Pancreas (tissue), 10 donors: ENCODE measurements around the gene ARHGAP6. TPM values are rescaled to one million over a fixed set of nuclear protein-coding genes. Genes with fewer than 3 reads are reported as not detected.

ENCODE experiments used
- ATAC-seq, 4 donors: fragments of 200-7000 bp; cut with Tn5 transposase; one replicate each; pipeline versions ENCODE4 v1.8.0 to v1.9.1; 2020; ENCODE audit warnings: mild to moderate bottlenecking in 4 of 4, moderate library complexity in 4 of 4
- DNase-seq, 6 donors: peaks; one replicate each; pipeline ENCODE4 v3.0.0-alpha.2; 2020
- FAIRE-seq: peaks from 2 replicates; lab custom pipeline; 2012; peaks lifted over from hg19 to GRCh38; lab: Jason Lieb, UNC
- H3K27ac ChIP-seq, 4 donors: fragments of 200-600 bp; sonication (generic); 1 replicate in 3 of 4; 2 replicates in 1 of 4; pipeline versions ENCODE4 v1.5.0 to v1.8.0; 2020
- H3K27me3 ChIP-seq, 4 donors: fragments of 200-600 bp; one replicate each; pipeline ENCODE4 v1.8.0; 2021
- H3K36me3 ChIP-seq, 3 donors: fragments of 200-600 bp; sonication (generic) in 1 of 3; one replicate each; pipeline versions ENCODE4 v1.5.0 to v1.8.0; 2020 to 2021
- H3K4me1 ChIP-seq, 3 donors: fragments of 200-600 bp; one replicate each; pipeline ENCODE4 v1.8.0; 2021
- H3K4me3 ChIP-seq, 4 donors: fragments of 200-600 bp; sonication (generic) in 2 of 4; one replicate each; pipeline versions ENCODE4 v1.5.0 to v1.8.0; 2020 to 2021
- H3K9me3 ChIP-seq, 4 donors: fragments of 200-600 bp; one replicate each; pipeline ENCODE4 v1.8.0; 2021
- WGBS, 2 donors: extraction: QIAGEN DNeasy Blood & Tissue Kit; methylation state at CpG; one replicate each; pipeline ENCODE4 v1.1.7; 2013; 5-methylcytosine and 5-hydroxymethylcytosine counted together
- intact Hi-C, 3 donors: fragments of 100-400 bp; cut with DNase I; formaldehyde crosslinking; loops; one replicate each; pipeline versions ENCODE4 v1.11.1 to v1.14.2; 2022
- polyA plus RNA-seq, 2 donors: library from polyadenylated mRNA; stranded (reverse); fragments of 200-250 nt; gene quantifications; one replicate each; pipeline ENCODE4 v1.2.3, GENCODE V29; 2013
- total RNA-seq, 6 donors: library from RNA; stranded (reverse); fragmentation: NEBNext Ultra II Directional in 4 of 6; extraction: Animal tissue kit (Norgen Biotek cat#: 25700) in 4 of 6; gene quantifications; one replicate each; pipeline versions ENCODE4 v1.2.1 to v1.2.4, GENCODE V29; 2021 to 2023
- TF ChIP-seq, protein P1 (sequence below), 4 donors: fragments of 200-600 bp; sonication (generic) in 3 of 4; IDR thresholded peaks; one replicate each; pipeline versions ENCODE4 v1.5.0 to v1.8.0; 2021; ENCODE audit warnings: antibody characterized with exemption in 4 of 4
- donor health status: healthy with polysubstance abuse.
- donor health status: DM: no; HTN: no; CAD: no; lungs with moderate emphysema.
- donor health status: DM: no; HTN: no; CAD: no.
- donor health status: control.
- donor health status: control.
- donor health status: Bipolar disorder and iron deficiency.
- donor health status: DM: yes; HTN: yes; CAD: no.
- donor health status: DM: no; HTN: no; CAD: no.
- donor health status: DM: no; HTN: no; CAD: no.
- donor health status: DM: yes; HTN: yes; CAD: no.

Gene ARHGAP6
- total and polyA plus RNA-seq, 8 donors: 0.79 to 3.3 (median 1.1) TPM

DNA sequence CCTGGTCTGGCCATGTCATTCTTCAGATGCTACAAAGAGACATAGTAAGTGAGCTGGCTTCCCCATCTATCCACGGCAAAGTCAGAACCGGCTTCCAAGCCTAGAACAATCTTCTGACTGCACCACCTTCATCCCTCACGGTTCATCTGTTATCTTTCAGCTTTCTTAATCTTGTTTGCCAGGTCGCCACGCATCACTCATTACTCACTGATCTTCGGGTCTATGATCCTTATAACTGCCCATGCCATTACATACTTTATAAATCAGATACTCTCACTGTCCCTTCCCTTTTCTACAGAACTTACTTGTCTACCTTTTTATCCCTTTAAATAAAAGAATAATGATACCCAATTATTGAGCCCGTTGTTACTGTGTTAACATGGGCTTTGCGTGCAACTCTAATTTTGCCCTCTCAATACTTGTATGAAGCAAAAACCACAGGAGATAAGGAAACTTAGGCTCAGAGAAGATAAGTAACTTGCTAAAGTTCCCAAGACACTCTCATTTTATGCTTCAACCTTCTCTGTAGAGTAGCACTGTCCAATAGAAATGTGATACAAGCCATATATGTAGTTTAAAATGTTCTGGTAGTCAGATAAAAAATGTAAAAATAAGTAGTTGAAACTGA is 200.8 kb downstream of the ARHGAP6 start:
- no peak overlapping the region for H3K4me3 ChIP-seq
- H3K27me3 ChIP-seq: peaks cover 0 to 7% (median 2%) of the 10 kb centered on the region in 4 donors
- TF ChIP-seq, protein P1, sequence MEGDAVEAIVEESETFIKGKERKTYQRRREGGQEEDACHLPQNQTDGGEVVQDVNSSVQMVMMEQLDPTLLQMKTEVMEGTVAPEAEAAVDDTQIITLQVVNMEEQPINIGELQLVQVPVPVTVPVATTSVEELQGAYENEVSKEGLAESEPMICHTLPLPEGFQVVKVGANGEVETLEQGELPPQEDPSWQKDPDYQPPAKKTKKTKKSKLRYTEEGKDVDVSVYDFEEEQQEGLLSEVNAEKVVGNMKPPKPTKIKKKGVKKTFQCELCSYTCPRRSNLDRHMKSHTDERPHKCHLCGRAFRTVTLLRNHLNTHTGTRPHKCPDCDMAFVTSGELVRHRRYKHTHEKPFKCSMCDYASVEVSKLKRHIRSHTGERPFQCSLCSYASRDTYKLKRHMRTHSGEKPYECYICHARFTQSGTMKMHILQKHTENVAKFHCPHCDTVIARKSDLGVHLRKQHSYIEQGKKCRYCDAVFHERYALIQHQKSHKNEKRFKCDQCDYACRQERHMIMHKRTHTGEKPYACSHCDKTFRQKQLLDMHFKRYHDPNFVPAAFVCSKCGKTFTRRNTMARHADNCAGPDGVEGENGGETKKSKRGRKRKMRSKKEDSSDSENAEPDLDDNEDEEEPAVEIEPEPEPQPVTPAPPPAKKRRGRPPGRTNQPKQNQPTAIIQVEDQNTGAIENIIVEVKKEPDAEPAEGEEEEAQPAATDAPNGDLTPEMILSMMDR (IDR thresholded peaks at IDR 0.05): no peak
- 70 to 73% methylated on average over 8 of the region's 8 CpGs for WGBS, 2 donors
- DNase-seq (no peak), FAIRE-seq (no peak), ATAC-seq (no peak)
- no peaks in the 10 kb centered on the region for H3K9me3 ChIP-seq
- intact Hi-C loops: no loop called here
- no peak overlapping the region for H3K27ac ChIP-seq
- no peaks in the 10 kb centered on the region for H3K36me3 ChIP-seq
- H3K4me1 ChIP-seq: no peaks in the 10 kb centered on the region

DNA sequence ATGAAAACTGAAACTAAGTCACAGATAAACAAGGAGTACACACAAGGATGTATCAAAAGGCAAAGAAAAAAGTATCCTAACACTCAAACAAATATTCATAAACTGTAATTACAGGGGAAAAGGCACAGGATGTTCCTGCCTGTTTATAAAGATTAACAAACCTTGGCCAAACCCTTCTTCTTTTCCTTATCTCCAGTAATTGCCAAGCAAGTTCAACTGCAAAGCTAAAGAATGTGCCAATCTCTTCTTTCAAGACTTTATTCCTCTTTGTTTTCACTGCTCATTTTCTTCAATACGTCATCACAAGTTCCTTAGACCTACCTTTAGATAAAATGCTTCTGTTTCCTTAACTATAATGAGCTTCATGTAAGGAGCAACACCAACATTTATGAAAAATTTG is 201.3 kb downstream of the ARHGAP6 start:
- Histone ChIP-seq H3K36me3 (no peaks in the 10 kb centered on the region), H3K27ac (no peak overlapping the region), H3K27me3 (peaks cover 0 to 7% (median 2%) of the 10 kb centered on the region in 4 donors), H3K4me3 (no peak overlapping the region), H3K9me3 (no peaks in the 10 kb centered on the region), H3K4me1 (no peaks in the 10 kb centered on the region)
- WGBS, 2 donors: 37 to 43% methylated on average over 1 of the region's 1 CpG
- DNase-seq (no peak), ATAC-seq (no peak), FAIRE-seq (no peak)
- intact Hi-C loops: no loop called here
- TF ChIP-seq, protein P1 (IDR thresholded peaks at IDR 0.05): no peak

DNA sequence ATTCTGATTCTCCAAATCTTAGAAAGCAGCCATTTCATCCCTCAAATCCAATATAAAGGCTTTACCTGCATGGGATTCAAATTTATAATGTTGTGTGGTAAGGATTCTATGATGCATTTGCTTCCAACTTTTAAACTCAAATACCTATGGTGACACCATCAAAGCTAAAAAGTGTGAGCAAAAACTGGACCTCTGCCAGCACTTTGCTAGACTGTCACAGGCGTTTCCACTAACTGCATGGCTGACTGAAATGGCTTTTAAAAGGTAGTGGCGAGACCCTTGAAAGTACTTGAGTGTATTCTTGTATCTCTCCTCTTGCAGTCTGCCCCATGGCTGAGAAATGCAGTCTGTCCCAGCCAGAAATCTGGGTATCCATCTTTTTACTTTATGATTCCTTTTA is 203.1 kb downstream of the ARHGAP6 start:
- intact Hi-C loops: no loop called here
- H3K27me3 ChIP-seq: peaks cover 0 to 7% (median 2%) of the 10 kb centered on the region in 4 donors
- no peaks in the 10 kb centered on the region for H3K9me3 ChIP-seq
- no peaks in the 10 kb centered on the region for H3K36me3 ChIP-seq
- FAIRE-seq: no peak
- ATAC-seq: no peak
- 42 to 49% methylated on average over 2 of the region's 2 CpGs for WGBS, 2 donors
- TF ChIP-seq, protein P1 (IDR thresholded peaks at IDR 0.05): no peak
- H3K4me3 ChIP-seq: no peak overlapping the region
- H3K4me1 ChIP-seq: no peaks in the 10 kb centered on the region
- no peak overlapping the region for H3K27ac ChIP-seq
- DNase-seq: no peak

DNA sequence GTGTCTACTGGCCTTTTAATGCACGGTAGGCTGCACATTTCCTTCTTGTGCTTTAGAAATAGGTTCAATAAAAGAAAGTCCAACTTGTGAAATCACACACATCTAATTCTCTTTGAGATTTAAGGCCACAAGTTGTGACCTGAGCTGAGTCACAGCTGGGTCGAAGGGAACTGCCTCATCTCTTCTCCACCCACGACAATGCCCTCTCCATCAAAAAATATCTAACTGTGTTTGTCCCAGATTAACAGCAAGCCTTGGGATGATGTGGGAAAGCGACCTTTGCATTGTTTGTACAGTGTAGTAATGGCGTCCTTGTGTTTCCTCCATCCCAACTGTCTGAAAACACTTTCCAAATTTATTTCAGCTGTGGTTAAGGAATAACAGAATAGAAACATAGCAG is 203.6 kb downstream of the ARHGAP6 start:
- TF ChIP-seq, protein P1 (IDR thresholded peaks at IDR 0.05): no peak
- Histone ChIP-seq H3K9me3 (no peaks in the 10 kb centered on the region), H3K4me3 (no peak overlapping the region), H3K4me1 (no peaks in the 10 kb centered on the region), H3K27ac (no peak overlapping the region), H3K36me3 (no peaks in the 10 kb centered on the region), H3K27me3 (peaks cover 0 to 7% (median 2%) of the 10 kb centered on the region in 4 donors)
- FAIRE-seq (no peak), ATAC-seq (no peak), DNase-seq (no peak)
- 25 to 31% methylated on average over 5 of the region's 5 CpGs for WGBS, 2 donors
- intact Hi-C loops: no loop called here

DNA sequence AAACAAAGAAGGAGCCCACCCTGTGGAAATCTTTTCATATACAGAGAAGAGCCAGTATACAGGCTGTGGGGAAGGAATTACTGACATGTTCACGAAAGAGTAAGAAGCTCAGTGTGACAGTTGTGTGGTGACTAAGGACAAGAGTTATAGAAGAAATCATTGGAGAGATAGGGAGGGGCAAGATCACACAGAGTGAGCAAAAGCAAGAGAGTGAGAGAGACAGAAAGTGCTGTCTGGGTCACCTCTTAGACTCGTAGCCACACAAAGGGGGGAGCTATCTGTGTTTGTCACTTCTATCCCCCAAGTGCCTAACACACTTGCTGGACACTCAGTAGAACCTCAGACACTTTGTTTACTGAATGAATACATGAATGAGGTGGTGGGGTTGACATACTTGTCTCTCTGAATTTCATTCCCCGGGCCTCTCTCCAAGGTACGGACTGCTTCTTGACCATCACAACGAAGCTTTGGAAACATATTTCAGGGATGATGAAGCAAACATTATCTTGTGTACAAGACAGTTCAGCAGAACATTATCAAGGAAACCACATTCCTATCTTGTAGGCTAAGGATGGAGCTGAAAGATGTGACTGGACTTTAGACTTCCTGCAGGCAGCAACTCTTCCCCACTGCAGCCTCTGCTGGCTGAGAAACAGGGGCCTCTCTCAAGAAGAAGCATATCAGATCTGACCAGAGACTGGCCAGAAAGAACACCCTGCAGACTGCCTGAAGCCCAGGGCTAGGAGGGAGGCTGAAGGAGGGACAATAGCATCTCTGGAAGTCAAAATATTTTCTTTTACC is 204.3 kb downstream of the ARHGAP6 start:
- TF ChIP-seq, protein P1 (IDR thresholded peaks at IDR 0.05): no peak
- Histone ChIP-seq H3K4me3 (no peak overlapping the region), H3K4me1 (no peaks in the 10 kb centered on the region), H3K27me3 (peaks cover 0 to 4% (median 2%) of the 10 kb centered on the region in 4 donors), H3K36me3 (no peaks in the 10 kb centered on the region), H3K27ac (no peak overlapping the region), H3K9me3 (no peaks in the 10 kb centered on the region)
- 56 to 58% methylated on average over 5 of the region's 5 CpGs for WGBS, 2 donors
- intact Hi-C loops: no loop called here
- ATAC-seq (no peak), DNase-seq (no peak), FAIRE-seq (no peak)
